Cardiac septum (tissue), 1 donor: ENCODE measurements around the gene LRIT2. TPM values are rescaled to one million over a fixed set of nuclear protein-coding genes. Genes with fewer than 3 reads are reported as not detected.
A peak's percentile ranks its signal among the peaks of the same experiment; 100 is the strongest.

Experiments used
- DNase-seq: peaks from one replicate; pipeline ENCODE4 v3.0.0-alpha.2; 2020; ENCODE audit warnings: low spot score
- intact Hi-C: fragments of 100-400 bp; cut with DNase I; formaldehyde crosslinking; loops from one replicate; pipeline ENCODE4 v1.14.0; 2022
- total RNA-seq: library from RNA; stranded (reverse); fragmentation: NEBNext Ultra II Directional; extraction: Animal tissue kit (Norgen Biotek cat#: 25700); gene quantifications from one replicate; pipeline ENCODE4 v1.2.1, GENCODE V29; 2021
- donor health status: DM: no; HTN: no; CAD: no.

The LRIT2 gene
- total RNA-seq, 1 donor from 2014 or later, result not detected

- intact Hi-C loops, result no loop called here
- DNase-seq, result peak; percentile 63
Observed at GRCh38 chr10:84213076-84213475, 12.3 kb downstream of the LRIT2 start.

- peak; percentile 53 for DNase-seq
- intact Hi-C loops, result no loop called here
Observed at GRCh38 chr10:84212014-84212413, 13.3 kb downstream of the LRIT2 start.

DNA sequence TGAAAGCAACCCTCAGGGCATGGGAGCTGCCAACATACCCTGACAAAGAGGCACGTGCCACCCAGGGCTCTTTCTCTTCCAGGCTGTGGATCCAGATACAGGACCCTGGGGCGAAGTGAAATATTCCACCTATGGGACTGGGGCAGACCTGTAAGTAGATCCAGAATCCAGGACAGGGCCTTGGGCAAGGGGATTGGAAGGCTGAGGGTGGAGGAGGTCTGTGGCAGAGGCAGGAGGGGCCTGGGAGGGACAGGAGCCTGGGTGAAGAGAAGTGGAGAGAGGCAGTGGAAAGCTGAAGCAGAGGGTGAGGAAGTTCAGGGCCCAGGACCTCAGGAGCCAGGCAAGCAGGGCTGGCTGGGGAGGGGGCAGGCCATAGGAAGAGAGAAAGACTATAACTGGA lies 13.8 kb downstream of the LRIT2 start:
- DNase-seq, result peak; percentile 14
- intact Hi-C loops, result no loop called here

GRCh38 chr10:84208023-84208422 lies 17.3 kb downstream of the LRIT2 start:
- intact Hi-C loops, result no loop called here
- DNase-seq, result peak; percentile 60

- DNase-seq, result peak; percentile 41
- intact Hi-C loops, result no loop called here
Observed at GRCh38 chr10:84205853-84206525, 19.4 kb downstream of the LRIT2 start.

DNA sequence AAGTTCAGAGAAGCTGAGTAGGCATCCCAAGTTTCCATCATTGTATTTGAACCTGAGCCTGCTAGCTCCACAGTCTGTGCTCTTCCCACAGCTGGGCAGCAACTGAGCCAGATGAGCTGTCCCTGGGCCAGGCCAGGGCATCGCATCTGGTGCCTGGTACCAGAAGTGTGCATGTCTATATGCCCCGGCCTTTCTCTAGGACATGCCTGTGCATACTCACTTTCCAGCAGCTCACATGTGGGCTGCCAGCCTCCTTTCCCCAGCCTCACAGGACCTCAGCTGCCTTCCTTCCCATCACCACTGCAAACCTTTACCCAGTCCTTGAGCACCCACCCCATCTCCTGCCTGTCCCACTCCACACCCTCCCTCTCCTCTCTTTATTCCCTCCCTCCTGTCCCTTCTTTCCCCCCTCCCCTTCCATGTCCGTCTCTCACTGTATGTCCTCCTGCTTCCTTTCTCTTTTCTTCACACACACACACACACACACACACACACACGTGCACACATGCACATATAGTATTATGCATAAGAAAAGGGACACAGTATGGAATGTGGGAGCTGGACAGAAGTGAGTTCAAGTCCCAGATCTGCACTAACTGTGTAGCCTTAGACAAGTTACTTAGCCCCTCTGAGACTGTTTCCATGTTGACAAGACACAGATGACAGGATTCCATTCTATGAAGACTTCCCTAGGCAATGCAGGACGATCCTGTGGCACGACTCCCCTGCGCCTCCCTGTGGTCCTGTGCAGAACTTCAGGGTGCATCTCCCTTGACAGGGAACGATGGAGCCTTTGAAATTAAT lies 20.1 kb downstream of the LRIT2 start:
- peak; percentile 76 for DNase-seq
- intact Hi-C loops, result no loop called here

GRCh38 chr10:84204610-84205009 lies 20.7 kb downstream of the LRIT2 start:
- intact Hi-C loops, result no loop called here
- DNase-seq, result no peak

DNA sequence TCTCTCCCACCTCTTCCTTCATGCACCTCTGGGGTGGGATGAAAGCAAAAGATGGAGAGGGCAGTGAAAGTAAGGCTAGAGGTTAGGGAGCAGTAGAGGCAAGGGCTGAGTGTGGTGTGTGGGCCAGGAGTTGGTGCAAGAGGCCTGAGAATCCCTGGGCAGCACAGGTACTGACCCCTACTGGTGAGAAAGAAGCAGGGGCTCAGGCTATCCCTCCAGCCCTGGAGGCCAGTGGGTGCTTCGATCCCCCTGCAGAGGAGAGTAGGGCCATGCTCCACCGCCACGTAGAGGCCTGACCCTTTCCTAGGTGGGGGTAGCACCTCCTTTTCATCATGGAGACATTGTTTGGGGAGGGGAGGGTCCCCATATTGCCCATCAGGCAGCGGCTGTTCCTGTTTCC lies 21.2 kb downstream of the LRIT2 start:
- intact Hi-C loops, result no loop called here
- DNase-seq, result no peak

- DNase-seq, result no peak
- intact Hi-C loops, result no loop called here
Observed at GRCh38 chr10:84202349-84202748, 23.0 kb downstream of the LRIT2 start.

- no peak for DNase-seq
- intact Hi-C loops, result no loop called here
Observed at GRCh38 chr10:84201682-84202081, 23.7 kb downstream of the LRIT2 start.

DNA sequence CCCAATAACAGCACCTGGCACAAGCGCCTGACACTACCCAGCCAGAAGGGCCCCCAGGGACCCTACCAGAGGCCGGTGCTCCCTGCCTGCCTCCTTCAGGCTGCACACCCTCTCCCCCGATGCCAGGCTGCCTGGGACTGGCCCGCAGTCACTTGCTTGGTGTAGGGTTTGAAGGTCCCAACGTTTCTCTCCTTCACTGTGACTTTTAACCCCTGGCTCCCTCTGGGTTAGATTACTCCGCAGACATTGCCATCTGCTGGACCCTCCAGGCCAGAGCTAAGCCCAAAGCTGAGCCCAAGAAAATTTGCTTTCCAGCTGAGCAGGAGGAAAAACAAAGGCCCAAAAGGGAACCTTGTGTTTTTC lies 24.1 kb downstream of the LRIT2 start:
- intact Hi-C loops, result no loop called here
- DNase-seq, result no peak

GRCh38 chr10:84200537-84201243 lies 24.7 kb downstream of the LRIT2 start:
- intact Hi-C loops, result no loop called here
- DNase-seq, result no peak

DNA sequence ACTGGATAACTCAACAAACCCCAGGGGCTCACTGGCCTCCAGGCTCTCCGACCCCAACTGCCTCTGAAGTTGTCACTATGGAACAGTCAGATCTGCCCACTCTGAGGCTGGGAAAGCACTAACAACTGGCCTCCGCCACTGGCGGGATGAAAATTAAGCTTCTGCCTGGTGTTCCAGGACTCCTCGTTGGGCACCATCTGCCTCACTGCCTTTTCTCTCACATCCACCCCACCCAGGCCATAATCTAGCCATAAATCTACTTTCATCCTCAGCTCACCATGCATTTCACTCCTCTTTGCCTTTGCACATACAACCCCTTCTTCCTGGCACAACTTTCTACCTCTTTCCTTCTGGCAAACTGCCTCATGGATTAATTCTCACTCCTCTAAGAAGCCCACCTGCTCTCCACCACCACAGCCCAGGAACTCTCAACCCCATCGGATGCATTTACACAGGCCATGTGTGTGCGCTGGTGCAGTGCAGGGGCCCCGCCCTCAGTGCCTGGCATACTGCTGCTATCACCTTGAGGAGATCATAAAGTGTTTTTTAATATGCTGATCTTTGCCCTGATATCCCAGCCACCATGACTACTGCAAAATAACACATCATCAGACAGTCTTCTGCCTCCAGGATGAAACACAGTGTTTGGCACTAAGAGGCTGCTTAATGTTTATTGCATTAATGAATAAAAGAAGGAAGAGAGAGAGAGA lies 27.0 kb downstream of the LRIT2 start:
- intact Hi-C loops, result loop anchor here (5.0 kb wide), 1 partner anchor 51 kb away; no protein-coding TSS in a partner anchor
- no peak for DNase-seq

DNA sequence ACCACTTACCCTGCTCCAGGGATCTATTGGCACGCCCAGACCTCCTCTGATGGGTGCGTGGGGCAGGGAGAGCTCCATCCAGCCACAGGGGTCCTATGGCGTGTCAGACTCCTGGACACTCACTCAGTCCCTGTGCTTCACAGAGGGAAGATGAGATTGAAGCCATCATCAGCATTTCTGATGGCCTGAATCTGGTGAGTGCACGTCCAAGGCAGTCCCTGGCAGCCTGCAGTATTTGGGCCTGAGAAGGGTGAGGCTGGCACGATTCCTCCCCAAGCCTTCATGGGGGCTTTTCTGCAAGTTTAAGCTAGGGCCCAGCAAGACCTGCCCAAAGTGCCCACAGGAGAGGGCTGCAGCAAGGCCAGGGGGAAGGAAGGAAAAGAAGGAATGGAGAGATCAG lies 27.7 kb downstream of the LRIT2 start:
- intact Hi-C loops, result loop anchor here (5.0 kb wide), 1 partner anchor 50 kb away; no protein-coding TSS in a partner anchor
- no peak for DNase-seq

DNA sequence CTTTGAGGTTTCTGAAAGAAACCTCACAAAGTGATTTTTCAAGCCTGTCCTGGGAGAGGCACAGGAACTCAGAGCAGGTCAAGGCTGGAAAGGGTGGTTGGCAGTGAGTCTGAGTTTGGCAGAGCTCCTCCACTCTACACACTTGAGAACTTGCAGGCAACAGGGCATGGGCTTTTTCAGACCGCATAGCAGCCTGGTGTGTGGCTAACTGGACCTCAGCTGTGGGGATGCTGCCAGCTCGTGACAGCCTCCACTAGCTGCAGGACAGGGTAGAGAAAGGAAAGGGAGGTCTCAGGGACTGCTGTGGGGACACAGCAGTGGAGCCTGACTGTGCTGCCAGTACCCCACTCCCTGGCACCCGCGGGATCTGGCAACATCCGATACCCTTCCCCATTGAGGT lies 28.4 kb downstream of the LRIT2 start:
- intact Hi-C loops, result loop anchor here (5.0 kb wide), 1 partner anchor 50 kb away; no protein-coding TSS in a partner anchor

DNA sequence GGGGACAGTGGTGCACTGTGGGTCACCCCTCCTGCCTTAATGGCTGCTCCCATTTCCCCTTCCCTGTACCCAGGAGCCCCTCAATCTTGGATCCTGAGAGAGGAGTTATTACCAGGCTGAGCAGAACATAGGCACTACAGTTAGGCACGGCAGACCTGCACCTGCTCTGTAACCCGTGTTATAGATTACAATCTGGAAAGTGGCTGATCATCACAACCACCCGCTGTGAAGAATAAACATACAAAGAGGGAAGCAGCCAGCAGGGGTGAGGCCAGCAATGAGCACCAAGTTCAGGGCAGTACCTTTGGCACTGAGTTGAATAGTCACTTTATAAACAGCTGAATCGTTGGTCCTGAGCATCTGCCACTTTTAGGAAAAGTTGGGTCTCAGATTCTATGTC lies 29.3 kb downstream of the LRIT2 start:
- no peak for DNase-seq
- intact Hi-C loops, result loop anchor here (5.0 kb wide), 1 partner anchor 49 kb away; no protein-coding TSS in a partner anchor

More for the DNA sequence above, 28.4 kb downstream of the LRIT2 start:
- no peak for DNase-seq

DNA sequence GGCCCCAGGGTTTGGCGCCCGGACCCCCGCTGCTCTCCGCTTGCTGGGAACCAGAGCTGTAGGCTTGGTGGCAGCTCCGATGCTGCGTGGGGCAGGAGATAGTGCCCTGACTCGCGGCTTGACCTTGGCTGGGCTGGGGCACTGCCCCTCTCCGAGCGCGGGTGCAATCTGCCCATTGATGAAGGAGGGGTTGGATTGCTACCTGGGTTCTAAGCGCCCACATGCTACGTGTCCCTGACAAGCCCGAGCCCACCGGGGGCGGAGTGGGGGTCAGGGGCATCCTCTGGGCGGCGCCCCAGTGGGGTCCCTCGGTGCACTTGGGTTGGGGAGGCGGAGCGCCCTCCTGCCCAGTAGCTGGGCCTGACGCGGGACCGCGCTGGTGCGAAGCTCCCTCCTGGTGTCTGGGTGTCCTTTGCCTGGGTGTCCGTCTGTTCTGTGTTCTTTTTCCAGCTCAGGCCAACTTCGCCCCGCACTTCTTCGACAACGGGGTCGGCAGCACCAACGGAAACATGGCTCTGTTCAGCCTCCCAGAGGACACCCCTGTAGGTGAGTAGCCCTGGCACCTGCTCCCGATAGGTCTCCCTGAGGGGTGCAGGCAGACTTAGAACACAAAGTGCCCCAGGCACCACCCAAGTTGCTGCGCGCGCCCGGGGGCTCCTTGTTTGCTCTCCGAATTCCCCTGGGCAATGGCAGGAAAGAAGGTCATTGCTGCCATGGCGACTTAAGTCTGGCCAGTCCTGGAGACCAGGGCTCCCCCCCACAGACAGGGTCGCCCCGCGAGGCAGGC lies 30.1 kb downstream of the LRIT2 start:
- intact Hi-C loops, result loop anchor here (5.0 kb wide), 1 partner anchor 48 kb away; no protein-coding TSS in a partner anchor
- DNase-seq, result no peak

DNA sequence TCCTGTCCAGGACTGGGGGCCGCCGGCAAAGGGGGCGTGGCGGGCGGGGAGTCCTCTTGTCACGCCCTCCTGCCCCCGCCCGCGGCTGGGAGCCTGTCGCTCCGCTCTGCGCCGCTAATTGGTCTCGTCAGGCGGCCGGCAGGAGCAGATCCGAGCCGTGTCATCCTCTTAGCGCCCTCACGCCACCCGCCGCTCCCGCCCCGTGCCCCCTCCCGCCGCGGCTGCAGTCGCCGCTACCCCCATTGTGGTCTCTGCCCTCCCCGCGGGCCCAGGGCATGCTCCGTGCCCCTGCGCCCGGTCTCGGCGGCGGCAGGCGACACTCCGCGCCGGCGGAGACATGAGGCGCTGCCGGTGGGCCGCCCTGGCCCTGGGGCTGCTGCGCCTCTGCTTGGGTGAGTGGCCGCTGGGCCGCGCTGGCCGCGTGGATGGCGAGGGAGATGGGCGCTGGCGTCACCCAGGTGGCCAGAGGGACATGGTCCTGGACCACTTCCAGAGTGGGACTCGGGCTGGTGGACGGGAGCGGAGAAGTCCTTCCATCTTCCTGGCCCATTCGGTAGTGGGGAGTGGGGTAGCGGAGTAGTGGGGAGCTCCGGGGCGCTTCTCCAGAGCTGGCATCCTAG lies 30.8 kb downstream of the LRIT2 start, which contains the start of gene CDHR1:
TSS of gene CDHR1 (plus strand) at position 114 of the 620 bp plus-strand sequence. CDS start at position 338, 224 bp downstream.
- intact Hi-C loops, result loop anchor here (5.0 kb wide), 1 partner anchor 47 kb away; no protein-coding TSS in a partner anchor
- DNase-seq, result no peak
